GM19351 (cell line): ENCODE measurements around the gene SPRY1.

Source experiments
- ATAC-seq: cut with Tn5 transposase; IDR thresholded peaks from one replicate; pipeline ENCODE4 v1.9.1; 2021; ENCODE audit warnings: mild to moderate bottlenecking, moderate library complexity; ENCODE audit not compliant: unreplicated experiment

SPRY1 gene

GRCh38 chr4:123435246-123436113 lies 38.9 kb downstream of the SPRY1 start:
- ATAC-seq, result no peak

- no peak for ATAC-seq
Observed at GRCh38 chr4:123438031-123438430, 41.4 kb downstream of the SPRY1 start.

DNA sequence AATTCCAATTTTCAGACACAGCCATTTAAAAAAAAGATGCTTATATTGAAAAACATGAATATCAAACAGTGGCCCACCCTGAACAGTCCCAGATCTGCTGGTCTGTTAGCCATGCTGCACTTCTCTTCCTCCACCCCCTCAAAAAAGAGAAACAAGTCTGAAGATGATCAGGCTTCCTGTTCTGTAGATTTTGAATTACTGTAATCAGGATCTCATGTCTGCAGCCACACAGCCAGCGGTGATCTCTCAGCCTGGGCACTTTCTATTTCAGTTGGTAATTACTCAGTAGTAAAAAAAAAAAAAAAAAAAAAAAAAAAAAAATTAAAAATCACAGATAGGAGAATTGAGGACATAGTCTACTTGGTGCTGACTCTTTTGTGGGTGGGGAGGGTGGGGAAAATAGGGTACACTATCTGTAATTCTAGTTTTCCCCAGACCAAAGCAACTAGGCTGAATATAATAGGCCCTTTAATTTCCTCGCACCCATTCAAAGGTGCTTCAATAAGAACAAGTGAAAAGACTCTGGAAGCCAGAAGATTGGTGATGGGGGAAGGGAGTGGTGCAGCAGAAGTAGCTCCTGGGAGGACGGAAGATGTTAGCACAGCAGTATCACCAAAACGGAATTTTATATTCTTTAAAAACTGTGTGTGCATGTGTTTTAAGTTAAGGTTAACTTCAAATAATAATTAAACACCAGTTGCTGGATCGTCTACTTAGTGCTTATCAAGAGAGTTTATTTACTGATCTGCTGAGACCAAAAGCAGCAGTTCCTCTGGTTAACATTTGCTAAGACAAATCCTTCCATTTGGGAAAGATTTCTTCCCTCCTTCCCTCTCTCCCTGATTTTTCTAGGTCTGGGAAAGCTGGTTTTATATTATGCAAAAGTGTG lies 47.0 kb downstream of the SPRY1 start:
- ATAC-seq, result peak; percentile 77

GRCh38 chr4:123444290-123444731 lies 47.7 kb downstream of the SPRY1 start:
- ATAC-seq, result peak; percentile 70

GRCh38 chr4:123446865-123447474 lies 50.4 kb downstream of the SPRY1 start:
- no peak for ATAC-seq

- peak; percentile 9 for ATAC-seq
Observed at GRCh38 chr4:123449362-123449761, 52.8 kb downstream of the SPRY1 start.

DNA sequence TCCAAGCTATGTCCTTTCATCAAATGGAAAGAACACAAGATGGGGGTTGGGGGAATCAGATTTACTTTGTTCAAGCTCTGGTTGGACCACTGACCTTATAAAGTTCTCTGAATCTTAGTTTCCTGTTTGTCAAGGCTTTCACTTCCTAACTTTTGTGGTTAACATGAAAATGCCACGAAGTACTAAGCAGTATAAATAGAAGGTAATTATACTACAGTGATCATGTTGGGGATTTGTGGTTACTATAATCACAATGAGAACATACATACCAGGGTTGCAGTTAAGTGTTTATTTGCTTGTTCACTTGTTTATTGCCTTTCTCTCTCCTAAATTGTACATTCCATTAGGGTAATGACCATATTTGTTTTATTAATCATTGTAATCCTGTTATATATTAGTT lies 53.2 kb downstream of the SPRY1 start:
- ATAC-seq, result peak; percentile 93

DNA sequence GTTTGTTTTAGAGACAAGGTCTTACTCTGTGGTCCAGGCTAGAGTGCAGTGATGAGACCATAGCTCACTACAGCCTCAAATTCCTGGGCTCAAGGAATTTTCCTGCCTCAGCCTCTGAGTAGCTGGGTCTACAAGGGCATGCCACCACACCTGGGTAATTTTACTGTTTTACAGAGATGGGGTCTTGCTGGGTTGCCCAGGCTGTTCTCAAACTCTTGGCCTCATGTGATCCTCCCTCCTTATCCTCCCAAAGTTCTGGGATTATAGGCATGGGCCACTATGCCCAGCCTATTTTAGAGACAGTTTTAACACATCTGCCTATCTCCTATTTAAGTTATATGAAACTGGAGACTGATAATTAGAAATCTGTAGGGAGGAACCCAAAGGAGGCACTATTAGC lies 53.8 kb downstream of the SPRY1 start:
- ATAC-seq, result no peak

DNA sequence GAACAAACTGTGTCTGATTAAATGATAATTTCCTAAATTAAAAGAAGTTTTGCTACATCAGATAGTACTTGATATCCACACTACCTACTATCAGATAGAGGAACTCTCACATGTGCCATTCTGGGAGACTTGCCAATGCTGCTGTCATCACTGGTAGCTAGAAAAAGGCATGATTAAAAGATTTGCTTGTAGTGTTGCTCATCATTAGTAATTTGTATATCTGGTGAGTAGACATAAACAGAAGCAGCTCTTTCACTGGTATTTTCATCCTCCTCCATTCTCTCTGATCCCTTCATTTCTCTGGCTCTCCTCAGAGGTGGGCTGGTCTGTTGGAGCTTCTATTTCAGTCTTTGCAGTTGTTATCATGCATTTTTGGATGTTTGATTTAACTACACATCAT lies 56.0 kb downstream of the SPRY1 start:
- no peak for ATAC-seq

GRCh38 chr4:123453061-123453680 lies 56.6 kb downstream of the SPRY1 start:
- no peak for ATAC-seq
